GM23338 (cell line): ENCODE data around the gene UBXN7. TPM values are rescaled to one million over a fixed set of nuclear protein-coding genes. Genes with fewer than 3 reads are reported as not detected.

Experiments used
- ATAC-seq: fragments of 200-7000 bp; cut with Tn5 transposase; 3 replicates; pipeline ENCODE4 v1.9.1; 2020
- DNase-seq: peaks from one replicate; pipeline ENCODE4 v3.0.0-alpha.2; 2015; ENCODE audit warnings: low spot score
- H2AFZ ChIP-seq: fragments of 200-600 bp; sonication (generic); 2 replicates; pipeline ENCODE4 v1.8.0; 2016; ENCODE audit warnings: antibody characterized with exemption, mild to moderate bottlenecking, moderate library complexity
- H3F3A ChIP-seq: fragments of 200-600 bp; sonication (generic); replicated peaks from 2 replicates; pipeline ENCODE4 v1.8.0; 2017; ENCODE audit warnings: antibody characterized with exemption, mixed run types, low read depth
- H3K27ac ChIP-seq: fragments of 200-600 bp; sonication (generic); 2 replicates; pipeline ENCODE4 v1.6.1; 2016; ENCODE audit warnings: low read depth
- H3K27me3 ChIP-seq: fragments of 200-600 bp; sonication (generic); 2 replicates; pipeline ENCODE4 v1.8.0; 2016; ENCODE audit warnings: mild to moderate bottlenecking, mixed run types, moderate library complexity; ENCODE audit not compliant: insufficient read depth
- H3K36me3 ChIP-seq: fragments of 200-600 bp; sonication (generic); 2 replicates; pipeline ENCODE4 v1.8.0; 2016; ENCODE audit warnings: mild to moderate bottlenecking; ENCODE audit not compliant: insufficient read depth
- H3K4me1 ChIP-seq: fragments of 200-600 bp; sonication (generic); 2 replicates; pipeline ENCODE4 v1.8.0; 2016; ENCODE audit warnings: mild to moderate bottlenecking, moderate library complexity; ENCODE audit not compliant: insufficient read depth
- H3K4me2 ChIP-seq: fragments of 200-600 bp; sonication (generic); 2 replicates; pipeline ENCODE4 v1.7.1; 2017; ENCODE audit warnings: mixed run types
- H3K4me3 ChIP-seq: fragments of 200-600 bp; sonication (generic); 2 replicates; pipeline ENCODE4 v1.6.1; 2016; ENCODE audit warnings: mixed run types
- H3K79me2 ChIP-seq: fragments of 200-600 bp; sonication (generic); replicated peaks from 2 replicates; pipeline ENCODE4 v1.8.0; 2017; ENCODE audit warnings: mild to moderate bottlenecking; ENCODE audit not compliant: insufficient read depth
- H3K9me2 ChIP-seq: fragments of 200-600 bp; sonication (generic); 2 replicates; pipeline ENCODE4 v1.8.0; 2017; ENCODE audit not compliant: insufficient read depth
- H4K20me1 ChIP-seq: fragments of 200-600 bp; sonication (generic); replicated peaks from 2 replicates; pipeline ENCODE4 v1.8.0; 2017; ENCODE audit warnings: mild to moderate bottlenecking; ENCODE audit not compliant: insufficient read depth
- H3K27ac Mint-ChIP-seq: 2 replicates; pipeline ENCODE4 v1.8.0; 2020; ENCODE audit warnings: inconsistent platforms, mild to moderate bottlenecking, moderate library complexity, mixed read lengths
- H3K27me3 Mint-ChIP-seq: 3 replicates; pipeline ENCODE4 v1.8.0; 2022; ENCODE audit warnings: low read depth, mild to moderate bottlenecking, moderate library complexity, mixed read lengths, inconsistent platforms; ENCODE audit not compliant: insufficient read depth, poor library complexity
- H3K36me3 Mint-ChIP-seq: 3 replicates; pipeline ENCODE4 v1.8.0; 2021; ENCODE audit warnings: low read depth, mild to moderate bottlenecking, inconsistent platforms, moderate library complexity, mixed read lengths
- H3K4me1 Mint-ChIP-seq: 3 replicates; pipeline ENCODE4 v1.8.0; 2020; ENCODE audit warnings: mild to moderate bottlenecking, inconsistent platforms, mixed read lengths
- H3K4me3 Mint-ChIP-seq: 3 replicates; pipeline ENCODE4 v1.8.0; 2021; ENCODE audit warnings: moderate library complexity, mild to moderate bottlenecking, inconsistent platforms, mixed read lengths
- H3K9me3 Mint-ChIP-seq: 3 replicates; pipeline ENCODE4 v1.8.0; 2020; ENCODE audit warnings: moderate library complexity, mild to moderate bottlenecking, inconsistent platforms, mixed read lengths
- CREB1 ChIP-seq: fragments of 250-450 bp; sonication (Bioruptor Pico); IDR thresholded peaks from 2 replicates; pipeline ENCODE4 v1.5.0; 2020; ENCODE audit warnings: low read depth, mild to moderate bottlenecking, moderate library complexity
- EZH2 ChIP-seq: fragments of 200-600 bp; sonication (generic); IDR thresholded peaks from one replicate; pipeline ENCODE4 v1.8.0; 2017; ENCODE audit warnings: antibody characterized with exemption, mild to moderate bottlenecking, low read depth; ENCODE audit not compliant: unreplicated experiment
- JUNB ChIP-seq: IDR thresholded peaks from one replicate; pipeline ENCODE4 v1.6.1; 2016; ENCODE audit warnings: antibody characterized with exemption; ENCODE audit not compliant: unreplicated experiment
- STAT1 ChIP-seq: IDR thresholded peaks from one replicate; pipeline ENCODE4 v1.6.1; 2016; ENCODE audit warnings: antibody characterized with exemption; ENCODE audit not compliant: unreplicated experiment
- ZNF114 ChIP-seq: fragments of 250-450 bp; sonication (Bioruptor Pico); IDR thresholded peaks from 2 replicates; pipeline ENCODE4 v1.5.0; 2020; ENCODE audit warnings: mild to moderate bottlenecking, moderate library complexity
- ZNF331 ChIP-seq: fragments of 250-450 bp; sonication (Bioruptor Pico); IDR thresholded peaks from 2 replicates; pipeline ENCODE4 v1.5.0; 2020; ENCODE audit warnings: low read depth, mild to moderate bottlenecking, moderate library complexity
- polyA plus RNA-seq: library from polyadenylated mRNA; unstranded; fragments of >200 nt; fragmentation: Nextera tagmentation; extraction: Ambion mirVana; gene quantifications from 2 replicates; pipeline ENCODE4 v1.2.1, GENCODE V29; 2016
- total RNA-seq: library from RNA; depleted of rRNA; stranded (reverse); fragments of >200 nt; shearing (Covaris generic); gene quantifications from 2 replicates; pipeline ENCODE4 v1.2.3, GENCODE V29; 2014
- TF ChIP-seq, protein P1 (sequence below): IDR thresholded peaks from 2 replicates; pipeline ENCODE4 v1.6.1; 2016; ENCODE audit warnings: antibody characterized with exemption
- TF ChIP-seq, protein P2 (sequence below): fragments of 250-450 bp; sonication (Bioruptor Pico); IDR thresholded peaks from 2 replicates; pipeline ENCODE4 v1.5.0; 2020; ENCODE audit warnings: mild to moderate bottlenecking, moderate library complexity
- TF ChIP-seq, protein P3 (sequence below): IDR thresholded peaks from one replicate; pipeline ENCODE4 v1.6.1; 2018; ENCODE audit warnings: antibody characterized with exemption; ENCODE audit not compliant: unreplicated experiment
- TF ChIP-seq, protein P4 (sequence below), 2 experiments: fragments of 200-600 bp in 1 of 2; sonication (generic) in 1 of 2; conservative IDR thresholded peaks; 2 replicates each; pipeline versions ENCODE4 v1.5.1 to v1.6.1; 2016 to 2017; ENCODE audit warnings: antibody characterized with exemption in 2 of 2, low read depth in 2 of 2, mild to moderate bottlenecking in 2 of 2, moderate library complexity in 1 of 2

The UBXN7 gene
- total and polyA plus RNA-seq, 2 experiments from 2014 or later: 37.9 to 46.2 TPM

DNA sequence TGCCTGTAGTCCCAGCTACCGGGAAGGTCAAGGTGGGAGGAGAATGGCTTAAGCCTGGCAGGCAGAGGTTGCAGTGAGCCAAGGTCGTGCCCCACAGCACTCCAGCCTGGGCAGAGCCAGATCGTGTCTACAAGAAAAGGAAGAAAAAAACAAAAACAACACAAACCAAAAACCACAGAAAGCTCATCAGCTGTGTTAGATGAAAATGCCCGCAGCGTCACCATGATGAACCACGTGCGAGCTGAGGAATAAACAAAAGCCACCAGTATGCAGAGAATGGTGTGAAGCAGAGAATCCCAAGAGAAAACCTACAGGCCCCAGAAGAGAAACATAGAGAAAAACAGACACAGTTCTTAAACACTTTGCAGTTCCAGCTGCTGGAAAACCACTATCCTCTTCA lies 74.3 kb downstream of the UBXN7 start:
- no peak overlapping the region for H2AFZ ChIP-seq
- H3K9me3 Mint-ChIP-seq: no peaks in the 10 kb centered on the region
- no peak for ATAC-seq
- H3K4me1 ChIP-seq: no peaks in the 10 kb centered on the region
- H3K36me3 ChIP-seq: peaks cover 24% of the 10 kb centered on the region
- H3K4me1 Mint-ChIP-seq: no peaks in the 10 kb centered on the region
- DNase-seq: no peak
- no peaks in the 10 kb centered on the region for H3K9me2 ChIP-seq
- no peak overlapping the region for H3K4me3 Mint-ChIP-seq
- no peak overlapping the region for H3K4me3 ChIP-seq
- peaks cover 75% of the 10 kb centered on the region for H3K36me3 Mint-ChIP-seq
- H3K27ac ChIP-seq: no peak overlapping the region
- peaks cover 5% of the 10 kb centered on the region for H3K27me3 Mint-ChIP-seq
- no peak overlapping the region for H3K4me2 ChIP-seq
- H3K27ac Mint-ChIP-seq: no peak overlapping the region
- H3K79me2 ChIP-seq: no peaks in the 10 kb centered on the region; the same call in 1 of the 2 replicates
- peaks cover 14% of the 10 kb centered on the region; the same call in 1 of the 2 replicates for H4K20me1 ChIP-seq
- no peaks in the 10 kb centered on the region for H3F3A ChIP-seq
- no peaks in the 10 kb centered on the region for H3K27me3 ChIP-seq
- TF ChIP-seq EZH2 (no peak), JUNB (no peak), STAT1 (no peak), ZNF331 (CRISPR knock-in tag) (no peak), CREB1 (CRISPR knock-in tag) (no peak), ZNF114 (CRISPR knock-in tag) (no peak)
- TF ChIP-seq, protein P1, sequence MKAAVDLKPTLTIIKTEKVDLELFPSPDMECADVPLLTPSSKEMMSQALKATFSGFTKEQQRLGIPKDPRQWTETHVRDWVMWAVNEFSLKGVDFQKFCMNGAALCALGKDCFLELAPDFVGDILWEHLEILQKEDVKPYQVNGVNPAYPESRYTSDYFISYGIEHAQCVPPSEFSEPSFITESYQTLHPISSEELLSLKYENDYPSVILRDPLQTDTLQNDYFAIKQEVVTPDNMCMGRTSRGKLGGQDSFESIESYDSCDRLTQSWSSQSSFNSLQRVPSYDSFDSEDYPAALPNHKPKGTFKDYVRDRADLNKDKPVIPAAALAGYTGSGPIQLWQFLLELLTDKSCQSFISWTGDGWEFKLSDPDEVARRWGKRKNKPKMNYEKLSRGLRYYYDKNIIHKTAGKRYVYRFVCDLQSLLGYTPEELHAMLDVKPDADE: no peak
- TF ChIP-seq, protein P2, sequence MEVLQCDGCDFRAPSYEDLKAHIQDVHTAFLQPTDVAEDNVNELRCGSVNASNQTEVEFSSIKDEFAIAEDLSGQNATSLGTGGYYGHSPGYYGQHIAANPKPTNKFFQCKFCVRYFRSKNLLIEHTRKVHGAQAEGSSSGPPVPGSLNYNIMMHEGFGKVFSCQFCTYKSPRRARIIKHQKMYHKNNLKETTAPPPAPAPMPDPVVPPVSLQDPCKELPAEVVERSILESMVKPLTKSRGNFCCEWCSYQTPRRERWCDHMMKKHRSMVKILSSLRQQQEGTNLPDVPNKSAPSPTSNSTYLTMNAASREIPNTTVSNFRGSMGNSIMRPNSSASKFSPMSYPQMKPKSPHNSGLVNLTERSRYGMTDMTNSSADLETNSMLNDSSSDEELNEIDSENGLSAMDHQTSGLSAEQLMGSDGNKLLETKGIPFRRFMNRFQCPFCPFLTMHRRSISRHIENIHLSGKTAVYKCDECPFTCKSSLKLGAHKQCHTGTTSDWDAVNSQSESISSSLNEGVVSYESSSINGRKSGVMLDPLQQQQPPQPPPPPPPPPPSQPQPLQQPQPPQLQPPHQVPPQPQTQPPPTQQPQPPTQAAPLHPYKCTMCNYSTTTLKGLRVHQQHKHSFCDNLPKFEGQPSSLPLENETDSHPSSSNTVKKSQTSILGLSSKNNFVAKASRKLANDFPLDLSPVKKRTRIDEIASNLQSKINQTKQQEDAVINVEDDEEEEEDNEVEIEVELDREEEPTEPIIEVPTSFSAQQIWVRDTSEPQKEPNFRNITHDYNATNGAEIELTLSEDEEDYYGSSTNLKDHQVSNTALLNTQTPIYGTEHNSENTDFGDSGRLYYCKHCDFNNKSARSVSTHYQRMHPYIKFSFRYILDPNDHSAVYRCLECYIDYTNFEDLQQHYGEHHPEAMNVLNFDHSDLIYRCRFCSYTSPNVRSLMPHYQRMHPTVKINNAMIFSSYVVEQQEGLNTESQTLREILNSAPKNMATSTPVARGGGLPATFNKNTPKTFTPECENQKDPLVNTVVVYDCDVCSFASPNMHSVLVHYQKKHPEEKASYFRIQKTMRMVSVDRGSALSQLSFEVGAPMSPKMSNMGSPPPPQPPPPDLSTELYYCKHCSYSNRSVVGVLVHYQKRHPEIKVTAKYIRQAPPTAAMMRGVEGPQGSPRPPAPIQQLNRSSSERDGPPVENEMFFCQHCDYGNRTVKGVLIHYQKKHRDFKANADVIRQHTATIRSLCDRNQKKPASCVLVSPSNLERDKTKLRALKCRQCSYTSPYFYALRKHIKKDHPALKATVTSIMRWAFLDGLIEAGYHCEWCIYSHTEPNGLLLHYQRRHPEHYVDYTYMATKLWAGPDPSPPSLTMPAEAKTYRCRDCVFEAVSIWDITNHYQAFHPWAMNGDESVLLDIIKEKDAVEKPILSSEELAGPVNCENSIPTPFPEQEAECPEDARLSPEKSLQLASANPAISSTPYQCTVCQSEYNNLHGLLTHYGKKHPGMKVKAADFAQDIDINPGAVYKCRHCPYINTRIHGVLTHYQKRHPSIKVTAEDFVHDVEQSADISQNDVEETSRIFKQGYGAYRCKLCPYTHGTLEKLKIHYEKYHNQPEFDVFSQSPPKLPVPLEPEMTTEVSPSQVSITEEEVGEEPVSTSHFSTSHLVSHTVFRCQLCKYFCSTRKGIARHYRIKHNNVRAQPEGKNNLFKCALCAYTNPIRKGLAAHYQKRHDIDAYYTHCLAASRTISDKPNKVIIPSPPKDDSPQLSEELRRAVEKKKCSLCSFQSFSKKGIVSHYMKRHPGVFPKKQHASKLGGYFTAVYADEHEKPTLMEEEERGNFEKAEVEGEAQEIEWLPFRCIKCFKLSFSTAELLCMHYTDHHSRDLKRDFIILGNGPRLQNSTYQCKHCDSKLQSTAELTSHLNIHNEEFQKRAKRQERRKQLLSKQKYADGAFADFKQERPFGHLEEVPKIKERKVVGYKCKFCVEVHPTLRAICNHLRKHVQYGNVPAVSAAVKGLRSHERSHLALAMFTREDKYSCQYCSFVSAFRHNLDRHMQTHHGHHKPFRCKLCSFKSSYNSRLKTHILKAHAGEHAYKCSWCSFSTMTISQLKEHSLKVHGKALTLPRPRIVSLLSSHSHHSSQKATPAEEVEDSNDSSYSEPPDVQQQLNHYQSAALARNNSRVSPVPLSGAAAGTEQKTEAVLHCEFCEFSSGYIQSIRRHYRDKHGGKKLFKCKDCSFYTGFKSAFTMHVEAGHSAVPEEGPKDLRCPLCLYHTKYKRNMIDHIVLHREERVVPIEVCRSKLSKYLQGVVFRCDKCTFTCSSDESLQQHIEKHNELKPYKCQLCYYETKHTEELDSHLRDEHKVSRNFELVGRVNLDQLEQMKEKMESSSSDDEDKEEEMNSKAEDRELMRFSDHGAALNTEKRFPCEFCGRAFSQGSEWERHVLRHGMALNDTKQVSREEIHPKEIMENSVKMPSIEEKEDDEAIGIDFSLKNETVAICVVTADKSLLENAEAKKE (CRISPR knock-in tag): no peak
- TF ChIP-seq, protein P3, sequence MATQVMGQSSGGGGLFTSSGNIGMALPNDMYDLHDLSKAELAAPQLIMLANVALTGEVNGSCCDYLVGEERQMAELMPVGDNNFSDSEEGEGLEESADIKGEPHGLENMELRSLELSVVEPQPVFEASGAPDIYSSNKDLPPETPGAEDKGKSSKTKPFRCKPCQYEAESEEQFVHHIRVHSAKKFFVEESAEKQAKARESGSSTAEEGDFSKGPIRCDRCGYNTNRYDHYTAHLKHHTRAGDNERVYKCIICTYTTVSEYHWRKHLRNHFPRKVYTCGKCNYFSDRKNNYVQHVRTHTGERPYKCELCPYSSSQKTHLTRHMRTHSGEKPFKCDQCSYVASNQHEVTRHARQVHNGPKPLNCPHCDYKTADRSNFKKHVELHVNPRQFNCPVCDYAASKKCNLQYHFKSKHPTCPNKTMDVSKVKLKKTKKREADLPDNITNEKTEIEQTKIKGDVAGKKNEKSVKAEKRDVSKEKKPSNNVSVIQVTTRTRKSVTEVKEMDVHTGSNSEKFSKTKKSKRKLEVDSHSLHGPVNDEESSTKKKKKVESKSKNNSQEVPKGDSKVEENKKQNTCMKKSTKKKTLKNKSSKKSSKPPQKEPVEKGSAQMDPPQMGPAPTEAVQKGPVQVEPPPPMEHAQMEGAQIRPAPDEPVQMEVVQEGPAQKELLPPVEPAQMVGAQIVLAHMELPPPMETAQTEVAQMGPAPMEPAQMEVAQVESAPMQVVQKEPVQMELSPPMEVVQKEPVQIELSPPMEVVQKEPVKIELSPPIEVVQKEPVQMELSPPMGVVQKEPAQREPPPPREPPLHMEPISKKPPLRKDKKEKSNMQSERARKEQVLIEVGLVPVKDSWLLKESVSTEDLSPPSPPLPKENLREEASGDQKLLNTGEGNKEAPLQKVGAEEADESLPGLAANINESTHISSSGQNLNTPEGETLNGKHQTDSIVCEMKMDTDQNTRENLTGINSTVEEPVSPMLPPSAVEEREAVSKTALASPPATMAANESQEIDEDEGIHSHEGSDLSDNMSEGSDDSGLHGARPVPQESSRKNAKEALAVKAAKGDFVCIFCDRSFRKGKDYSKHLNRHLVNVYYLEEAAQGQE: no peak
- TF ChIP-seq, protein P4, sequence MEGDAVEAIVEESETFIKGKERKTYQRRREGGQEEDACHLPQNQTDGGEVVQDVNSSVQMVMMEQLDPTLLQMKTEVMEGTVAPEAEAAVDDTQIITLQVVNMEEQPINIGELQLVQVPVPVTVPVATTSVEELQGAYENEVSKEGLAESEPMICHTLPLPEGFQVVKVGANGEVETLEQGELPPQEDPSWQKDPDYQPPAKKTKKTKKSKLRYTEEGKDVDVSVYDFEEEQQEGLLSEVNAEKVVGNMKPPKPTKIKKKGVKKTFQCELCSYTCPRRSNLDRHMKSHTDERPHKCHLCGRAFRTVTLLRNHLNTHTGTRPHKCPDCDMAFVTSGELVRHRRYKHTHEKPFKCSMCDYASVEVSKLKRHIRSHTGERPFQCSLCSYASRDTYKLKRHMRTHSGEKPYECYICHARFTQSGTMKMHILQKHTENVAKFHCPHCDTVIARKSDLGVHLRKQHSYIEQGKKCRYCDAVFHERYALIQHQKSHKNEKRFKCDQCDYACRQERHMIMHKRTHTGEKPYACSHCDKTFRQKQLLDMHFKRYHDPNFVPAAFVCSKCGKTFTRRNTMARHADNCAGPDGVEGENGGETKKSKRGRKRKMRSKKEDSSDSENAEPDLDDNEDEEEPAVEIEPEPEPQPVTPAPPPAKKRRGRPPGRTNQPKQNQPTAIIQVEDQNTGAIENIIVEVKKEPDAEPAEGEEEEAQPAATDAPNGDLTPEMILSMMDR (conservative IDR thresholded peaks at IDR 0.05; ENCODE audit: low read depth in 2 of 2): no peak
